DMS79 (cell line): ENCODE results near the gene SPAST.
"Not testable (repeated sequence)": the region's sequence is repeated elsewhere in the genome, so short reads cannot be mapped to it uniquely, and the experiment has no call there.

Source experiments
- DNase-seq: peaks from one replicate; lab custom pipeline; 2025; lab: John Stamatoyannopoulos, UW

The SPAST gene

GRCh38 chr2:32063310-32064020 lies at the start of gene SPAST:
TSS of gene SPAST (plus strand) at chr2:32063556. CDS start at chr2:32063832, 276 bp downstream.
- DNase-seq: peak; percentile 96

- not testable (repeated sequence) for DNase-seq
Observed at GRCh38 chr2:32018789-32019482, 44.4 kb upstream of the SPAST start.

GRCh38 chr2:32034198-32034887 lies 29.0 kb upstream of the SPAST start:
- peak; percentile 60 for DNase-seq

GRCh38 chr2:32039447-32040219 lies 23.7 kb upstream of the SPAST start, which contains the start of gene DPY30:
TSS of gene DPY30 (minus strand) at chr2:32039805. CDS start at chr2:32039456, 349 bp downstream.
- peak; percentile 73 for DNase-seq

- no peak for DNase-seq
Observed at GRCh38 chr2:32043561-32043960, 19.8 kb upstream of the SPAST start.

GRCh38 chr2:32051836-32052439 lies 11.4 kb upstream of the SPAST start:
- no peak for DNase-seq

GRCh38 chr2:32054583-32054982 lies 8.8 kb upstream of the SPAST start:
- DNase-seq: not testable (repeated sequence)

GRCh38 chr2:32058130-32058529 lies 5.2 kb upstream of the SPAST start:
- no peak for DNase-seq

GRCh38 chr2:32060266-32060665 lies 3.1 kb upstream of the SPAST start:
- no peak for DNase-seq

- DNase-seq: no peak
Observed at GRCh38 chr2:32061430-32061829, 1.9 kb upstream of the SPAST start.

GRCh38 chr2:32061973-32062861 lies 1.1 kb upstream of the SPAST start:
- peak; percentile 76 for DNase-seq

- DNase-seq: no peak
Observed at GRCh38 chr2:32064021-32064601, 755 bp downstream of the SPAST start.

GRCh38 chr2:32064713-32065112 lies 1.4 kb downstream of the SPAST start:
- DNase-seq: no peak

- DNase-seq: no peak
Observed at GRCh38 chr2:32067549-32067948, 4.2 kb downstream of the SPAST start.

GRCh38 chr2:32074134-32074506 lies 10.8 kb downstream of the SPAST start:
- no peak for DNase-seq

- no peak for DNase-seq
Observed at GRCh38 chr2:32095671-32096070, 32.3 kb downstream of the SPAST start.

GRCh38 chr2:32108111-32108510 lies 44.8 kb downstream of the SPAST start:
- no peak for DNase-seq

GRCh38 chr2:32118055-32118454 lies 54.7 kb downstream of the SPAST start:
- DNase-seq: no peak

GRCh38 chr2:32119161-32119560 lies 55.8 kb downstream of the SPAST start:
- DNase-seq: no peak

GRCh38 chr2:32124660-32125059 lies 61.3 kb downstream of the SPAST start:
- DNase-seq: no peak
